NCI-H2081 treated with DMSO at 0.1 percent for 48 hours (cell line): Measurements from ENCODE around the gene OR7C1.
"Not testable (repeated sequence)": the region's sequence is repeated elsewhere in the genome, so short reads cannot be mapped to it uniquely, and the experiment has no call there.

Experiments used
- DNase-seq: peaks from one replicate; lab custom pipeline; 2025; lab: John Stamatoyannopoulos, UW

Gene OR7C1

GRCh38 chr19:14835011-14835410 is at the start of gene OR7C1, which contains the start of gene OR7A5:
OR7C1 (minus strand) TSS chr19:14835185; CDS start chr19:14800136, 35,049 bp downstream.
OR7A5 (minus strand) TSS chr19:14835185; CDS start chr19:14828241, 6,944 bp downstream.
- DNase-seq, result no peak

- DNase-seq, result no peak
Observed at GRCh38 chr19:14871619-14872230, 36.7 kb upstream of the OR7C1 start.

GRCh38 chr19:14868497-14868896 is 33.5 kb upstream of the OR7C1 start:
- DNase-seq, result no peak

GRCh38 chr19:14848822-14849221 is 13.8 kb upstream of the OR7C1 start, which contains the start of gene OR7A10:
OR7A10 (minus strand) TSS chr19:14848922; CDS start chr19:14841877, 7,045 bp downstream.
- no peak for DNase-seq

GRCh38 chr19:14843578-14843977 is 8.6 kb upstream of the OR7C1 start:
- DNase-seq, result no peak

- no peak for DNase-seq
Observed at GRCh38 chr19:14843169-14843568, 8.2 kb upstream of the OR7C1 start.

- no peak for DNase-seq
Observed at GRCh38 chr19:14840206-14840605, 5.2 kb upstream of the OR7C1 start.

- DNase-seq, result no peak
Observed at GRCh38 chr19:14837391-14837790, 2.4 kb upstream of the OR7C1 start.

- no peak for DNase-seq
Observed at GRCh38 chr19:14830702-14831101, 4.3 kb downstream of the OR7C1 start.

GRCh38 chr19:14826006-14826405 is 9.0 kb downstream of the OR7C1 start:
- no peak for DNase-seq

GRCh38 chr19:14821937-14822336 is 13.0 kb downstream of the OR7C1 start:
- no peak for DNase-seq

- no peak for DNase-seq
Observed at GRCh38 chr19:14818588-14818987, 16.4 kb downstream of the OR7C1 start.

GRCh38 chr19:14817052-14817451 is 17.9 kb downstream of the OR7C1 start:
- no peak for DNase-seq

GRCh38 chr19:14814982-14815652 is 19.9 kb downstream of the OR7C1 start:
- DNase-seq, result no peak

- no peak for DNase-seq
Observed at GRCh38 chr19:14809272-14810057, 25.5 kb downstream of the OR7C1 start.

GRCh38 chr19:14804765-14805164 is 30.2 kb downstream of the OR7C1 start:
- DNase-seq, result no peak

- DNase-seq, result no peak
Observed at GRCh38 chr19:14798760-14799159, 36.2 kb downstream of the OR7C1 start.

- DNase-seq, result no peak
Observed at GRCh38 chr19:14796021-14796420, 39.0 kb downstream of the OR7C1 start.

GRCh38 chr19:14795078-14795721 is 39.8 kb downstream of the OR7C1 start:
- no peak for DNase-seq

GRCh38 chr19:14792250-14792649 is 42.7 kb downstream of the OR7C1 start:
- not testable (repeated sequence) for DNase-seq

- no peak for DNase-seq
Observed at GRCh38 chr19:14786421-14786851, 48.5 kb downstream of the OR7C1 start.

- DNase-seq, result not testable (repeated sequence)
Observed at GRCh38 chr19:14785102-14785793, 49.7 kb downstream of the OR7C1 start.
